GM13977 (cell line): ENCODE results near the gene ABRAXAS1.

ENCODE experiments used
- DNase-seq: peaks from one replicate; pipeline ENCODE4 v3.0.0; 2012; ENCODE audit warnings: low spot score
- CTCF ChIP-seq: IDR thresholded peaks from 2 replicates; pipeline ENCODE4 v1.5.1; 2012; ENCODE audit warnings: mild to moderate bottlenecking, control low read depth; ENCODE audit not compliant: insufficient read depth; ENCODE audit errors: extremely low read depth, missing control alignments
- in situ Hi-C: fragments of 300-500 bp; cut with MboI; formaldehyde crosslinking; loops from one replicate; pipeline ENCODE4 v1.12.0; 2022; ENCODE audit warnings: low sequenced_read_pairs, low pct_unique_long_range_greater_than_20kb, mixed read lengths, inconsistent platforms; ENCODE audit not compliant: unreplicated experiment

Gene ABRAXAS1

GRCh38 chr4:83454686-83455085 lies 30.2 kb downstream of the ABRAXAS1 start:
- TF ChIP-seq CTCF, result no peak
- no peak for DNase-seq
- in situ Hi-C loops, result loop anchor here (25.0 kb wide), 1 partner anchor 392 kb away; no protein-coding TSS in a partner anchor

GRCh38 chr4:83449009-83449408 lies 35.9 kb downstream of the ABRAXAS1 start:
- in situ Hi-C loops, result no loop called here
- TF ChIP-seq CTCF, result no peak
- no peak for DNase-seq

- DNase-seq, result peak; percentile 39
- in situ Hi-C loops, result no loop called here
- TF ChIP-seq CTCF, result no peak
Observed at GRCh38 chr4:83440899-83441298, 44.0 kb downstream of the ABRAXAS1 start.

- DNase-seq, result no peak
- no peak for TF ChIP-seq CTCF
- in situ Hi-C loops, result no loop called here
Observed at GRCh38 chr4:83440148-83440814, 44.6 kb downstream of the ABRAXAS1 start.

- DNase-seq, result no peak
- no peak for TF ChIP-seq CTCF
- in situ Hi-C loops, result no loop called here
Observed at GRCh38 chr4:83438719-83439118, 46.2 kb downstream of the ABRAXAS1 start.

- DNase-seq, result no peak
- in situ Hi-C loops, result no loop called here
Observed at GRCh38 chr4:83436680-83437079, 48.2 kb downstream of the ABRAXAS1 start.

More at GRCh38 chr4:83436680-83437079, 48.2 kb downstream of the ABRAXAS1 start:
- TF ChIP-seq CTCF, result no peak
